Measurements from ENCODE around the gene ASB16.
A peak's percentile ranks its signal among the peaks of the same experiment; 100 is the strongest.

DNA sequence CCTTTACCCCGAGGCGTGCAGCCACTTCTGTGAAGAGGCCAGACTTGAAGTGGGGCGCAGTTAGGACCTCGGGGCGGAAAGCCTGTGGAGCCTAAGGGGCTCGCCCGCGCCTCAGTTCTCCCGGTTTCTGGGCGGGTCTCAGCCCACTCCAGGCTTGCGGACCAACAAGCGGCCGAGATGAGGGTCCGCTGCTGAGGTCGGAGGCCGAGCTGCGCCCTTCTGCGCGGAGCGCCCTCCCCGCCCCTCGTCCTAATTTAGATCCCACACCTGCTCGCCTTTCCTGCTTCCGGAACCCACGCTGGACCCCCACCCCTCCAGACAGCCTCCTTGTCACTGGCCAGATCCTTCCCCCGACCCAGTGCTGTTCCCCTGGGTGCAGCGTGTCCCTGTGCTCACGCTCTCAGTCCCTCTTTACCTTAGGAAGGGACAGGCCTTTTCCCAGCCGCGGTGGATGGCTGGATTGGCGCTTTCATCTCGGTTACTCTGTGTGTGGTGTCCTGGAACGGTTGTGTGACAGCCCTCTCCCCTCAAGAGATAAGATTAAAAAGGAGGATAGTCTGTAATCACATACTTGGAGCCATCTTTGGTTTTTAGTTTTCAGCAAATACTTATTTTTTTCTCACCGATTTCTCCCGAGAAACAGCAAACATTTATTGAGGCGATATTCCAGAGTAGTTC, 30.1 kb downstream of the ASB16 start:
- TF ChIP-seq YY1 (IDR thresholded peaks at IDR 0.05; ENCODE audit: low read depth) (no peak), POLR2AphosphoS5 (IDR thresholded peaks at IDR 0.05; ENCODE audit: low read depth, low read length) (0 out of 2 replicates have a peak, but pooled peaks have one; percentile 1), GATA2 (CRISPR knock-in tag; IDR thresholded peaks at IDR 0.05) (no peak), EZH2phosphoT487 (IDR thresholded peaks at IDR 0.05; ENCODE audit: borderline replicate concordance, low read depth) (no peak), NRF1 (IDR thresholded peaks at IDR 0.05; ENCODE audit: low read depth, low read length) (no peak), RCOR1 (IDR thresholded peaks at IDR 0.05; ENCODE audit: low read length) (no peak), CTCF (IDR thresholded peaks at IDR 0.05) (no peak), RFX5 (IDR thresholded peaks at IDR 0.05; ENCODE audit: low read length) (no peak), MXI1 (IDR thresholded peaks at IDR 0.05; ENCODE audit: low read depth, low read length) (0 out of 2 replicates have a peak, but pooled peaks have one; percentile 26)
- TF ChIP-seq, protein P1, sequence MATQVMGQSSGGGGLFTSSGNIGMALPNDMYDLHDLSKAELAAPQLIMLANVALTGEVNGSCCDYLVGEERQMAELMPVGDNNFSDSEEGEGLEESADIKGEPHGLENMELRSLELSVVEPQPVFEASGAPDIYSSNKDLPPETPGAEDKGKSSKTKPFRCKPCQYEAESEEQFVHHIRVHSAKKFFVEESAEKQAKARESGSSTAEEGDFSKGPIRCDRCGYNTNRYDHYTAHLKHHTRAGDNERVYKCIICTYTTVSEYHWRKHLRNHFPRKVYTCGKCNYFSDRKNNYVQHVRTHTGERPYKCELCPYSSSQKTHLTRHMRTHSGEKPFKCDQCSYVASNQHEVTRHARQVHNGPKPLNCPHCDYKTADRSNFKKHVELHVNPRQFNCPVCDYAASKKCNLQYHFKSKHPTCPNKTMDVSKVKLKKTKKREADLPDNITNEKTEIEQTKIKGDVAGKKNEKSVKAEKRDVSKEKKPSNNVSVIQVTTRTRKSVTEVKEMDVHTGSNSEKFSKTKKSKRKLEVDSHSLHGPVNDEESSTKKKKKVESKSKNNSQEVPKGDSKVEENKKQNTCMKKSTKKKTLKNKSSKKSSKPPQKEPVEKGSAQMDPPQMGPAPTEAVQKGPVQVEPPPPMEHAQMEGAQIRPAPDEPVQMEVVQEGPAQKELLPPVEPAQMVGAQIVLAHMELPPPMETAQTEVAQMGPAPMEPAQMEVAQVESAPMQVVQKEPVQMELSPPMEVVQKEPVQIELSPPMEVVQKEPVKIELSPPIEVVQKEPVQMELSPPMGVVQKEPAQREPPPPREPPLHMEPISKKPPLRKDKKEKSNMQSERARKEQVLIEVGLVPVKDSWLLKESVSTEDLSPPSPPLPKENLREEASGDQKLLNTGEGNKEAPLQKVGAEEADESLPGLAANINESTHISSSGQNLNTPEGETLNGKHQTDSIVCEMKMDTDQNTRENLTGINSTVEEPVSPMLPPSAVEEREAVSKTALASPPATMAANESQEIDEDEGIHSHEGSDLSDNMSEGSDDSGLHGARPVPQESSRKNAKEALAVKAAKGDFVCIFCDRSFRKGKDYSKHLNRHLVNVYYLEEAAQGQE (IDR thresholded peaks at IDR 0.05; ENCODE audit: low read depth, low read length) = no peak

Data from SK-N-SH (cell line).